Islet of Langerhans (tissue), 1 donor: ENCODE data around the gene CPT1A.
"Not testable (repeated sequence)": the region's sequence is repeated elsewhere in the genome, so short reads cannot be mapped to it uniquely, and the experiment has no call there.

Experiments used
- FAIRE-seq: peaks from one replicate; lab custom pipeline; 2011; peaks lifted over from hg19 to GRCh38; lab: Jason Lieb, UNC

CPT1A gene

DNA sequence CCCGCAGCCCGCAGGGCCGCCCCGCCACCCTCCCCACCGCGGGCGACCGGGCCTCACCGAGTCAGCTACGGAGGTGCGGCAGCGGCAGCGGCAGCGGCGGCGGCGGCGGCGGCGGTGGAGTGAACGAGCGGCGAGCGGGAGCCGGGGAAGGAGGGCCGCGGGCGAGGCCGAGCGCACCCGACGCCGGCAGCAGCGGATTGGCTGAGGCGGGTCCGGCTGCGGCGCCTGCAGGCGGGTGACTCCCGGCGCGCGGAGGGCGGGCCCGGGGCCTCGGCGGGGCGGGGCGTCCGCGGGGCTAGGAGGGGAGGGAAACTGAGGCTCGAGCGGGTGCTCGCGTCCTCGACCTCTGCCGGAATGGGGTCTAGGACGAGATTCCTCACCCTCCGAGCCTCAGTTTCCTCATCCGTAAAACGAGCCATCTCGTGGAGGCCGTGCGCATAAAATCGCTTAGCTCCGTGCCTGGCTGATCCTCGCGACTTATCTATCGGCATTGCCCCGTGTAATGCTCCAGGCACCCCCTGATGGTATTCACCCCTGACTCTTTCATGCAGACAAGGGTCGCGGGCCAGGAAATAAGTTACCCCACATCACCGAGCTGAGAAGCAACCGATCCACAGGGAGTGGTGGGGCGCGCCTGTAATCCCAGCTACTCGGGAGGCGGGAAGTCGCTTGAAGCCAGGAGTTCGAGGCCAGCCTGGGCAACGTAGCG, at the start of gene CPT1A:
CPT1A (minus strand) TSS at position 199 of the 709 bp plus-strand sequence. CDS start 26,442 bp downstream, outside the sequence.
- no peak for FAIRE-seq

DNA sequence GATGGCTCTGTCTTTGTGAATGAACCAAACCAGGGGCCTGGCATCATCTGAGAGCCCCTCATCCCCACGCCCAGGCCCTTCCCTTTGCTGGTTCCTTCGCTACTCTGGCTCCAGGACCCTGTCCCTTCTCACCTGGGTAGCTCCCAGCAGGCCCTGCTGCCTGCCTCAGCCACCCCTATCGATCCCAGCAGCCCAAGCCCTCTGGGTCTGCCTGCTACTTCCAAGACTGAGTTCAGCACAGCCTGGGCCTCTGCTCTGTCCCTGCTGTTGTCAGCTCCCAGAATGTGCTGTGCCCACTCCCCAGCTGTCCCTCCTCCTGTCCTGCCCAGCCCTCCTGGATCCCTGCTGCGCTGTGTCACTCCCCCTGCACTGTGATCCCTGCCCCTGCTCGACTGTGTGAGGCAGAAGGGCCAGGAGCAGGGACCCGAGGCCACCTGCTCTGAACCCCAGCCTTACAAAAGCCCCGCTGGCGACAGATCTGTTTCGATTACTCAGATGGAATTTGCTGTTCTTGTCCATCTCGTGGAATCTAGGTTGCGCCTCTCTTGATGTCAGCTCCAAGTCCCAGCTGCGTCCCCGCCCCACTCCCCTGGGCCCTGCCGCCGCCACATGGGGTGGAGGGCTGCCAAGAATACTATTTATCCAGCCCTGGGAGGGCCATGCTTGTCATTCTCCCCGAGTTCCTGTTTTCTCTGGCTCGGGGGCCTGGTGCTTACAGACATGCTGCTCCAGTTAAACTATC, 48.9 kb upstream of the CPT1A start:
- no peak for FAIRE-seq

DNA sequence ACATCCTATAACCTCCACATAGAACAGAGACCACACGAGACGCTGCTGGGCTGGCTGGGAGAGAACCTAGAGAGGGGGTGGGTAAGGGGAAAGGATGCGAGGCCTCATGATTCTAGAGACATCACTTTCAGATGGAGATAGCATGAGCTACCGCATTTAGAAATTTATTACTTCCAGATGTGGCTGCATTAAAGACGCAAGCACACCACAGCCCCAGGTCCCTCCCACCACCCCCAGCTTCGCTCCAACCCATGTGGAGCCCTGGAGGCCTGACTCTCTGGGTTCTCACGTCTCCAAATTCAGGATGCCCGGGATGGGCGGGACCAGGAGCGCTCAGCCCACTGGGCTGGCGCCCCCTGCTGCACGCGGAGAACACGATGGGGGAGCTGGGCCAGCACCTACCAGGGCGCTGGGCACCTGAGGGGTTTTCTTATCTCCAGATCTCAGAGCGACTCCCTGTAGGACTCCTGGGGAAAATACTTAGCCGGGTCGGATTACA, 48.3 kb upstream of the CPT1A start:
- FAIRE-seq, result no peak

DNA sequence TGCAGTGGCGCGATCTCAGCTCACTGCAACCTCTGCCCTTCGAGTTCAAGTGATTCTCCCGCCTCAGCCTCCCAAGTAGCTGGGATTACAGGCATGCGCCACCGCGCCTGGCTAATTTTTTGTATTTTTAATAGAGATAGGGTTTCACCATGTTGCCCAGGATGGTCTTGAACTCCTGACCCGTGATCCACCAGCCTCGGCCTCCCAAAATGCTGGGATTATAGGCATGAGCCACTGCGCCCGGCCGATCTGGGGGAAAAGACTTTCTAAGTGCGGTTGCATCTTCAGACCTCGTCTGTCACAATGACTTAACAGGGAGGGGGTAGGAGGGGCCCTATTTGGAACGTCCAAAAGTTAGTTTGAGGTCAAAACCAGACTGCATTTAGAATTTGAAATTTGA, 43.1 kb upstream of the CPT1A start:
- FAIRE-seq, result not testable (repeated sequence)

DNA sequence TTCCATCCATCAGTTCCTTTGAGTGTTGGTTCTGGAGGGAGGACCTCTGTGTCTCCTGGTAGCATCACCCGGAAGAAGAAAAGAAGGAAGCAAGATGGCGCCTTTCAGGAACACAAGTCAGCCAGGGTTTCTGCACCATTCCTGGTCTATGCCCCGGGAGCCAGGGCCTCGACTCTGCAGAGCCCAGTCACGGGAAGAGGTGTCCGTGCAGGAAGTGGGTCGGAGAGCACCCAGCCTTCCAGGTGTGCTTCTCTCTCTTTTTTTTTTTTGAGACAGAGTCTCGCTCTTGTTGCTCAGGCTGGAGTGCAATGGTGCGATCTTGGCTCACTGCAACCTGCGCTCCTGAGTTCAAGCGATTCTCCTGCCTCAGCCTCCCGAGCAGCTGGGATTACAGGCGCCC, 40.7 kb upstream of the CPT1A start:
- FAIRE-seq, result no peak

DNA sequence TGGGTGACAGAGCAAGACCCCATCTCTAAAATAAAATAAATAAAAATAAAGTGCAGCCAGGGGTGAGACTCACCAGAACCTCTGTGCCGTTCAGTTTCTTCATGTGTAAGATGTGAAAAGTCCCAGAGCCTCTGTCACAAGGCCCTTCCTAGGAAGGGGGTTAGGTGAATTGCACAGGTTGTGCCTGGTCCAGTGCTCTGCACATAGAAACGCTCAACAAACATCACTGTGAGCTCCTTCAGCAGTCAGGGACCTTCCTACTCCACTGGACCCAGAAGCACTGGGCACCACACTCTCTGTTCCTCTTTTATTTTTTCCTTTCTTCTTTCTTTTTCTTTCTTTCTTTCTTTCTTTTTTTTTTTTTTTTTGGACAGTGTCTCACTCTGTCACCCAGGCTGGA, 39.6 kb upstream of the CPT1A start:
- no peak for FAIRE-seq

DNA sequence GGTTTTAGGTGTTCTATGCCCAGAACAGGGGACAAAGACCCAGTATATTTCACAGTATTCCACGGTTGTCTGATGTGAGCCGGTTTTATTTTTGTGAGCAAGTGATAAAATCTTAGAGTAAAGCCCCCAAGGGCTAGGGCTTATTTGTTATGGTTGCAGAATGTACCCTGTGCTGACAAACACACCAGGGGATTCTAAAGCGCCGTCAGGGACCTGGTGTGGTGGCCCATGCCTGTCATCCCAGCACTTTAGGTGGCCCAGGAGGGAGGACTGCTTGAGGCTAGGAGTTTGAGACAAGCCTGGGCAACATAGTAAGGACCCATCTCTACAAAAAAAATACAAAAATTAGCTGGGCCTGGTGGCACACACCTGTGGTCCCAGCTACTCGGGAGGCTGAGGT, 39.1 kb upstream of the CPT1A start:
- FAIRE-seq, result no peak

DNA sequence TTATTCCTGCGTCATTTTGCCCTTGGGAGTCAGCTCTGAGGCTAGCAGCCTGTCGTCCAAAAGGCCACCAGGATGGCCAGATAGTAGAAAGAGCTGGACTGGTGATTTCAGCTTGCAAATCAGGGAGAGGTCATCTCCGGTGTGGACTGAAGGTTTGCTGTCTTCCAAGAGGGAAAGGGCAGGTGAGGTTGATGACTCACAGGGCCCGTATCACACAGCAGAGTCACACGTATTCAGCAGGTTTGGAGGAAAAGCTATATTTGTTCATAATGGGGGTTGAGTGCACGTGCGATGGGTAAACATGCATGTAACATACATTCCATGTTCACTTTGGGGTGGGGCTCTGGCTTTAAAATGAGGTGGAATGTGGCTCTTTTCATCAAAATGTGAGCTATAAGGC, 36.3 kb upstream of the CPT1A start:
- FAIRE-seq, result no peak

DNA sequence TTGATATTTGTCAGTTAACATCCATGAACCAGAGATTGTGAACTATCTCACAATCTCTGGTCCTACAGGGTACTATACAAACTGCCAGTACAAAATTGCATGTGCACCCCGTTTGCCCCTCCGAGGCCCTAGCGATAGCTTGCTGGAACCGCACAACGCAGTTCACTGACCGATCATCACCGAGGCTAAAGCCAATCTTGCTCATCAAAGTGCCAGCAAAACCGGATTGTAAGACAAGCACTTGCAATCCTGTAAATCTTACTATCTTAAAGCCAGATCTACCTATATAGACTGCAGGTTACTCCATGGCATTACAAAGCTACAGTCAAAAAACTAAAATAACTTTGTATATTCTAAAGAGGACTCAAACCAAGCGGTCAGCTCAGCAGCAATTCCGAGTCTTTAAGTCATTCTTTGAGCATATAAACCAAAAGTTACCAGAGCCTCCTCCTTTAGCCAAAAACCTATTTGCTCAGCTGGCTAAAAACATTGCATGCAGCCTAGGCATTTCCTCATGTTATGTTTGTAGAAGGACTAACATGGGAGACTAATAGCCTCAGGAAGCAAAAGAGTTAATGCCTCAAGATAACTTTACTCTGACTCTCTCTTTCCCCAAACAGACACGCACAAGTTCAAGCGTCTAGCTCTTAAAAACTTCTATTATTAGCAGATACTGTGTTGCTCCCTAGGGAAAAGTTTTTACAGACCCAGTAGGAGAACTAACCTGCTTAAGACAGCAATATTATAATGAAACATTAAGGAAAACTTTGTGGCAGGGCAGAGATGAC, 30.7 kb upstream of the CPT1A start:
- FAIRE-seq, result no peak

DNA sequence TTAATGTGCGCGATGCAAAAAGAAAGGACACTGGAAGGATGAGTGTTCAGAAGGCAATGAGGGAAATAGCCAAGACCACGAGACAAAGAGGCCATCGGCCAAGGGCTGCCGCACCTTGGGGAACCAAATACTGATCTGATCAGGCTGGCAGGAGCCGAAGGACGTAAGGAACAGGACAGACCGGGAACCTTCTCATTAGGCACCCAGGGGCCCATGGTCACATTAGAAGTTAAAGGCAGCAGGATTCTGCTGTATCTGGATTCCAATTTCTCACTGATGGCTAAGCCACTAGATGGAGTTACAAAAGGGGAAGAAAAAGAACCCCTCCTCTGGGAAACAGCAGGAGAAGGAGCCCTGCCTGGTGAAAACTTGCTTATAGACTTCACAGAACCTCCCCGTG, 28.8 kb upstream of the CPT1A start:
- FAIRE-seq, result no peak

DNA sequence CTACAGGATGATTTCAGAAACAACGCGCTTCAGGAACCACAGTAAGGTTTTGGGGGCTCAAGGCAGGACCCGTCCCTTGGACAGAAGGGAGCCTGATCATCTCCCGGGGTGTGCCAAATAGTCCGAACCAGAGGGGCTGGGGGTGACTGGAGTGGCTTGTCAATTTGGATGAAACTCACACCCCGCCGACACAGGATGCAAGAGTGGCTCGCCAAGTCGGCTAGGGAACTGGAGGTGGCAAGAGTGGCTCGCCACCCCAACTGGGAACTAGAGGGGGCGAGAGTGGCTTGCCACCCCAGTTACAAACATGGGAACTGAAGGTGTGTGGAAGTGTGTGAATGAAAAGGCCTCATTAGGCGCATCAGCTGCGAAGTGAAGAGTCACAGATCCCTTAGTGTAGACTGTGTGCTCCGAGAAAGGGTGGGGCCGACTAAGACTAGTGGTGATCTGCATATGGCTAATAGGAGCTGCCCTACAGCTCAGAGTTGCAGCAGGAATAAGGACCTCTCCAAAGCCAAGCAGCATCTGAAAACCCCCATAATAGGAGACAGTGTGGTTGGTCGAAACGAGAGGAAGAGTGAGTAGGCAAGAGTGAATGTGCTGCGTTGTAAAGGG, 26.6 kb upstream of the CPT1A start:
- no peak for FAIRE-seq

DNA sequence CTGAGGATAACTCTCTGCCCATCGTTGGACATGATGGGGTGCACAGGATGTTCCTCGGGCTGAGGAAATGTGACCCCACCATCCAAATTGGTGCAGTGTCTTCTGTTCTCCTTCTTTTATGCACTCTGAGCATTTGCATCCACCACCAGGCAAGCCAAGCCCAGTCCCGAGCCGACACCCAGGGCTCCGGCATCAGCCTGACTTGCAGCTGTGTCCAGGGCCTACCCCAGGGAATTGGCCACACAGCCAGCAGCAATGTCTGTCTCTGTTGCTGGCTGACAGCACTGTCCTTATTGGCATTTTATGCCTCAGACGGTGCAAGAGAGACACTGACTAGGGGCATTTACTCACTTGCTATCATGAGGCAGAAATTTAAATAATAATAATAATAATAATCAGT, 25.4 kb upstream of the CPT1A start:
- no peak for FAIRE-seq

DNA sequence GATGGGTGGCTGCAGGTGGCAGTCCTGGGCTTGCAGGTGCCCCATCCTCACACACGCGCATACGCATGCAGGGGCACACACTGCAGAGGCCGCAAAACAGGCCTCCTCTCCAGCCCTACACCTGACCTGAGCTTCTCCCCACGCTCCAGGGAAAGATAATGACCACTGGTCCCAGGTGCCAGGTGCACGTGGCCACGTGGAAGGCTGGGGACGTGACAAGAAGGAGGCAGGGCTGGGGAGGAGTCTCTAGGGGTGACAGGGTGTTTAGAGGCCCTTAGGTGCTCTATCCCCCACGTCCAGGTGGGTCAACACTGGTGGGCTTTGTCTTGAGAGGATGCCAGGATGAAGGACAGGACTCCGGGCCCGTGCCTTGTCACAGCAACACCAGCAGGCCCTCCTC, 23.5 kb upstream of the CPT1A start:
- FAIRE-seq, result no peak

DNA sequence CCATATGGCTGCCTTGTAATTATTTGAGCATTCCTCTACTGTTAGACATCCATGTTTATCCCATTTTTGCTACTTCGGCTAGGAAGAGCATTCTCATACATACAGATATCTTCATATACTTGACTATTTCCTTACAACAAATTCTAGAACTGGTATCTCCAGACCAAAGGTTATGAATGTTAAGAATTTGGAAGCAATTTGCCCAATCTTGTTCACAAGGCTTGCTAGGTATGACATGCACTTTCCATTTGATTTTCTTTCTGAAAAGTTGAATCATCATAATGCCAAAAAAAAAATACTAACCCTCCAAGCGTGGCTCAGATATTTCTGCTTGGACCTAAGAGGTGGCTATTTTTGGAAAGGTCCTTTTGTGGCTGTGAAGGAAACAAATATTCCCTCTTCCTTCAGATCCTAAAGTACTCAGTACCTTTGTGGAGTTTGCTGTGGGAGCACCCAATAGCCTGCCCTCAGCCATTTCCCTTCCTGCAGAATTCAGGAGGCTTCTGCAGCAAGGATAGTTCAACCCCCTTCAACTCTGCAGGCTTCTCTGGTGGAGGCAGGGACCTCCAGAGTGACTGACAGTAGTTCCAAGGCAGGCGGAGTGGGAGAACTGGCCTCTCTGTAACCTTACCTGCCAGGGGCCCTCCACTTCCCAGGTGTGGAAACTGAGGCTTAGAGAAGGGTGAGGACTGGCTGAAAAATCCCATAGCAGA, 22.0 kb upstream of the CPT1A start:
- no peak for FAIRE-seq

DNA sequence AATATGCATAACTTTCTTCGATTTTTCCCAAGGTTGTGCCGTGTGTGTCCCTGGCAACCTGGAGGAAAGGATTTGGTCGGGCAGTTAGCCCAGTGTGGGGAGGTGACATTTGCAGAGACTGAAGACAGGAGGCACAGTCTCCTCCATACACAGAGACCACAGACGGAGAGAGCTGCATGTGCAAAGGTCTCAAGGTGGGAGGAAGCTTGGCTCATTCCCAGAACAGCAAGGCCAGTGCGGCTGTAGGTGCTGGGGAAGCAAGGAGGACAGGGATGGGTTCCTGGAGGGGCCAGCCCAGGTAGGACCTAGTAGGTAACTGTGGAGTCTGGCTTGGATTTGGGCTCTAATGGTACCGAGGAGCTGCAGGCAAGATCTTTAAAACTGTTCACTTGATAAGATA, 20.7 kb upstream of the CPT1A start:
- FAIRE-seq, result no peak

DNA sequence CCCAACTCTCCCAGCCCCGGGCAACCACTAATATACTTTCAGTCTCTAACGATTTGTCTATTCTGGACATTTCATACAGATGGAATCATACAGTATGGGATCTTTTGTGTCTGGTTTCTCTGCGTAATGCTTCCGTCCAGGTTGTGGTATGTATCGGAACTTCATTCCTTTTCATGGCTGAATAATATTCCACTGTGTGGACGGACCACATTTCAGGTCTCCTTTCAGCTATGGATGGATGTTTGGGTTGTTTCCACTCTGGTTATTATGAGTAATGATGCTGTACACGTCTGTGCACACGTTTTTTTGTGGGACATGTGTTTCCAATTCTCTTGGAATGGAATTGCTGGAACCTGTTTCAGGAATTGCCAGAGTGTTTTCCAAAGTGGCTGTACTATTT, 17.4 kb upstream of the CPT1A start:
- FAIRE-seq, result no peak

DNA sequence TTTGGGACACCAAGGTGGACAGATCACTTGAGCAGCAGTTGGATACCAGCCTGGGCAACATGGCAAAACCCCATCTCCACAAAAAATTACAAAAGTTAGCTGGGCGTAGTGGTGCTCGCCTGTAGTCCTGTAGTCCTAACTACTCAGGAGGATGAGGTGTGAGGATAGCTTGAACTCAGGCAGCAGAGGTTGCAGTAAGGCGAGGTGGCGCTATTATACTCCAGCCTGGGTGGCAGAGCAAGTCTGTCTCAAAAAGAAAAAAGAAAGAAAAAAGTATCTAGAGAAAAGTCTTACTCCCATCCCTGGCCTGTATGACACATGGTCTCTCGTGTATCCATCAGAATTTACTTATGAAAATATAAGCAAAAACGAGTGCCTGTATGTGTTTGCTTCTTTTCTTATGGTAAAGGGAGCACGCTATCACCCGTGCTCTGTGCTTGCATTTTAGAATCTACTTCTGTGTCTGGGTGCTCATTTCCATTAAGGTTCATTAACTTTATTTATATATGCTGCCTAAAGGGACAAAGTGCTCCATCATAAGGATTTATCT, 15.4 kb upstream of the CPT1A start:
- FAIRE-seq, result no peak

DNA sequence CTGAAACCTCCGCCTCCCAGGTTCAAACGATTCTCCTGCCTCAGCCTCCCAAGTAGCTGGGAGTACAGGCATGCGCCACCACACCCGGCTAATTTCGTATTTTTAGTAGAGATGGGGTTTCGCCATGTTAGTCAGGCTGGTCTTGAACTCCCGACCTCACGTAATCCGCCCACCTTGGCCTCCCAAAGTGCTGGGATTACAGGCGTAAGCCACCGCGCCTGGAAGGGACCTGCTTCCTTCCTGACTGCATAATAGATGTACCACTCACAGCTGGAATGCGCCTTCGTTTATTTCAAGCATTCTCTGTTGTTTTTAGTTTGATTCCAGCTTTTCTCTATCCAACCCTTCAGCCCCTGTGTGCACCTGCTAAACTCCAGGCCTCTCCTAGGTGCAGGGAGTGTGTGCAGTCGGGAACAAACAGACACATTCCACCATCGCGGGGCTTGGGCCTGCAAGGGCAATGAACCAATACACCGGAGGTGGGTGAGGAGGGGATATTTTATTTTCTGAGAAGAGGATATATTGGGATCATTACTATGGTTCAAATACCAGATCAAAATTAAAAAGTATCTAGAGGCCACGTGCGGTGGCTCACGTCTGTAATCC, 14.8 kb upstream of the CPT1A start:
- FAIRE-seq, result not testable (repeated sequence)

DNA sequence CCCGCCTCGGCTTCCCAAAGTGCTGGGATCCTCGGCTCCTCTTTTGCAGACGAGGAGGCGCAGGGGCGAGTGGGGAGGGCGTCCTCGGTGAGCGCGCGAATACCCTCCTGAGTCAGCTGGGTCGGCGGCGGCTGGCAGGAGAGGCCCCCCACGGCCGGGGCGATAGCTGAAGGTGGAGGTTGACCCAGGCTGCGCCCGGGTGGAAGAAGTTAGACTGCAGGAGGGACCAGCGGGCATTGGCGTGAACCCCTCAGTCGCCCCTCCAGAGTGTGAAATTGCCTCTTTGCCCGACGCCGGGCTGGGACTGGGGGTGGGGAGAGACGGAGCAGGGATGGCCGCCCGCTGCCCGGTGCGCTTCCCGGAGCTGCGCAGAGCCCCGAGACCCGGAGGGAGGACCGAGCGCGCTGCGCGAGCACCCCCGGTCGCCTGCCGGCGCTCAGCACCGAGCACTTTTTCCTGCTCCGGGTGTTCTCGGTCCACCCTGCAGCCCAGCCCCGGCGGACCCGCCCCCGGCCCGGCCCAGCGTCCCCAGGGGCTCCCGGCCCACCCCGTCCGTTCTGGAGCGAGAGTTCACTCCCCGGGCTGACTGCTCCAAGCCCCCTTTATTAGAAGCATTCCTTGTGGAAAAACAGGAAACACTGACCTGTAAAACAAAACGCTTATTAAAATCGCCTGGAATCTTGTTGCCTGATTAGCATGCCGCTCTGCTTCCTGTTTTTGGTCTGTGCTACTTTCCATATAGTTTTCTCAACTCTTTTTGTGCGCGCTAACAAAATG, 13.7 kb upstream of the CPT1A start:
- no peak for FAIRE-seq

DNA sequence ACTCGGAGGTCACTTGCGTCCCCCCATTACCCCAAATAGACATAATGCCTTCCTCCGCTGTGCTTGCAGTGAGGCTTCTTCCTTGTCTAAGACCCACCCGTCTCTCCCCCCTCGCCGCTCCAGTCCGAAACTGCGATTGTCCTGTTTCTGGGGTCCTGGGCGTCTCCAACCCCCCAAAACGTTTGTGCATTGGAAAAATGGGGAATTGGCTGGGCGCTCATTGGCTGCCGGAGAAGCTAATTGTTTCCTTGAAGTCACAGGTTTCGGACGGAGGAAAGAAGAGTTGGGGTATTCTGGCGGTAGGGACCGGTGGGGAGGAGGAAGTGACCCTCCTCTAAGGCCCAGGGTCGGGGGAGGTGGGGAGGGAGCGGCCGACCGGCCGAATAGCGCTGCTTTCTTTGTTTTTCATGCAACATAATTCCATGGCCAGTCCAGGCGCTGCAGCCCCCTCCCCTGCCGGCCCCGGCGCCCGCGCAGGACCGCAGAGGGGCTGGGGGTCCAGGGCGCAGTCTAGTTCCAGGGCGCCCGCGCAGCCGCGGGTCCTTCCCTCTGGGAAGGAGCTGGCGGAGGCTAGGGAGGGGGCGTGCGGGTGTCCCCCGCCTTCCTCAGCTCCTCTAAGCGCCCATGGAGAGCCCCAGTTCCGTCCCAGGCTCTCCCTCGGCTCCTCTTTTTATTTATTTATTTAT, 12.7 kb upstream of the CPT1A start:
- FAIRE-seq, result no peak
